VCaP (cell line): ENCODE results near the gene COX8C.

ENCODE experiments used
- H3K27ac ChIP-seq: fragments of 450-650 bp; 2 replicates; pipeline ENCODE4 v1.5.1; 2017
- TF ChIP-seq, protein P1 (sequence below): fragments of 450-650 bp; conservative IDR thresholded peaks from 2 replicates; pipeline ENCODE4 v1.5.1; 2017; ENCODE audit warnings: mild to moderate bottlenecking, moderate library complexity

Gene COX8C

DNA sequence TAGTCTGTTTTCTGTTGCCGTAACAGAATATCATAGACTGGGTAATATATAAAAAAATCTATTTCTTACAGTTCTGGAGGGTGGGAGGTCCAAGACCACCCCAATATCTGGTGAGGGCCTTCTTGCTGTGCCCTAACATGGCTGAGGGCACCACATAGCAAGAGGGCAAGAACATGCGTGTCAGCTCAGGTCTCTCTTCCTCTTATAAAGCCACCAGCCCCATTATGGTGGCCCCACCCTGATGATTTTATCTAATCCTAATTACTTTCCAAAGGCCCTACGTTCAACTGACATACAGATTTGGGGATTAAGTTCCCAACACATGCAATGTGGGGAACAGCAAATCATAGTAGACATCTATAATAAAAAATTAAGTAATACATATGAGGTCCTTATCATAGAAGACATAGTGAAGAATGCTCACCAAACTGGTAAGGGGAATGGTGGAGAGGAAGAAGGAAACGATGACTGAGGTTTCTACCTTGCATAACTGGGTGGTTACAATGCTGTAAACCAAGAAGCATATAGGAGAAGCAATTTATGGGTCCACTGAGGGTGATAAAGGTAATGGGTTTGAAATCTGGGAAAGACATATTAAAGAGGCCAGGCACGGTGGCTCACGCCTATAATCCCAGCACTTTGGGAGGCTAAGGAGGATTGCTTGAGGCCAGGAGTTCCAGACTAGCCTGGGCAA is 41.1 kb upstream of the COX8C start:
- TF ChIP-seq, protein P1, sequence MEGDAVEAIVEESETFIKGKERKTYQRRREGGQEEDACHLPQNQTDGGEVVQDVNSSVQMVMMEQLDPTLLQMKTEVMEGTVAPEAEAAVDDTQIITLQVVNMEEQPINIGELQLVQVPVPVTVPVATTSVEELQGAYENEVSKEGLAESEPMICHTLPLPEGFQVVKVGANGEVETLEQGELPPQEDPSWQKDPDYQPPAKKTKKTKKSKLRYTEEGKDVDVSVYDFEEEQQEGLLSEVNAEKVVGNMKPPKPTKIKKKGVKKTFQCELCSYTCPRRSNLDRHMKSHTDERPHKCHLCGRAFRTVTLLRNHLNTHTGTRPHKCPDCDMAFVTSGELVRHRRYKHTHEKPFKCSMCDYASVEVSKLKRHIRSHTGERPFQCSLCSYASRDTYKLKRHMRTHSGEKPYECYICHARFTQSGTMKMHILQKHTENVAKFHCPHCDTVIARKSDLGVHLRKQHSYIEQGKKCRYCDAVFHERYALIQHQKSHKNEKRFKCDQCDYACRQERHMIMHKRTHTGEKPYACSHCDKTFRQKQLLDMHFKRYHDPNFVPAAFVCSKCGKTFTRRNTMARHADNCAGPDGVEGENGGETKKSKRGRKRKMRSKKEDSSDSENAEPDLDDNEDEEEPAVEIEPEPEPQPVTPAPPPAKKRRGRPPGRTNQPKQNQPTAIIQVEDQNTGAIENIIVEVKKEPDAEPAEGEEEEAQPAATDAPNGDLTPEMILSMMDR: no peak

GRCh38 chr14:93306812-93307211 is 40.2 kb upstream of the COX8C start:
- TF ChIP-seq, protein P1: no peak
- H3K27ac ChIP-seq: no peak overlapping the region

More for the DNA sequence above, 41.1 kb upstream of the COX8C start:
- no peak overlapping the region for H3K27ac ChIP-seq

GRCh38 chr14:93308686-93309345 is 38.2 kb upstream of the COX8C start:
- TF ChIP-seq, protein P1: no peak
- no peak overlapping the region for H3K27ac ChIP-seq

- TF ChIP-seq, protein P1: no peak
- no peak overlapping the region for H3K27ac ChIP-seq
Measured at GRCh38 chr14:93309427-93309966, 37.5 kb upstream of the COX8C start.

- TF ChIP-seq, protein P1: no peak
- no peak overlapping the region for H3K27ac ChIP-seq
Measured at GRCh38 chr14:93311082-93311481, 35.9 kb upstream of the COX8C start.

DNA sequence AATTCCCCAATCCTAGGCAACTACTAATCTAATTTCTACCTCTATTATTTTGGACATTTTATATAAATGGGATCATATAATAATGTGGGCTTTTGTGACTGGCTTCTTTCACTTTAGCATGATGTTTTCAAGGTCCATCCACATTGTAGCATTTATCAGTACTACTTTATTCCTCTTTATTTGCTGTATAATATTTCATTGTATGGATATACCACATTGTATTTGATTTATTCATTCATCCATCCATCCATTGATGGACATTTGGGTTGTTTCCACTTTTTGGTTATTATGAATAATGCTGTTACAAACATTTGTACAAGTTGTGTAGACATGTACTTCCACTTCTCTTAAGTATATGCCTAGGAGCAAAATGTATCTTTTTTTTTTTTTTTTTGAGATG is 31.4 kb upstream of the COX8C start:
- no peak overlapping the region for H3K27ac ChIP-seq
- TF ChIP-seq, protein P1: no peak

GRCh38 chr14:93316716-93317115 is 30.3 kb upstream of the COX8C start:
- TF ChIP-seq, protein P1: no peak
- no peak overlapping the region for H3K27ac ChIP-seq
